Activated CD8-positive, alpha-beta memory T cell treated with anti-CD3 and anti-CD28 coated beads, Interleukin-2, amount 50 U/mL, for 4 hours (primary cell): ENCODE data around the gene FSD1.
A peak's percentile ranks its signal among the peaks of the same experiment; 100 is the strongest.
"Not testable (repeated sequence)": the region's sequence is repeated elsewhere in the genome, so short reads cannot be mapped to it uniquely, and the experiment has no call there.

ENCODE experiments used
- DNase-seq: peaks from one replicate; pipeline ENCODE4 v3.0.0-alpha.2; 2020

FSD1 gene

GRCh38 chr19:4304538-4305256 is at the start of gene FSD1:
Gene FSD1 (plus strand): TSS chr19:4304598. CDS start chr19:4304747, 149 bp downstream.
- peak; percentile 65 for DNase-seq

GRCh38 chr19:4256563-4256962 is 47.8 kb upstream of the FSD1 start:
- no peak for DNase-seq

- no peak for DNase-seq
These were observed 47.4 kb upstream of the FSD1 start for GRCh38 chr19:4257025-4257424.

- DNase-seq, result no peak
These were observed 46.2 kb upstream of the FSD1 start for GRCh38 chr19:4258181-4258580.

GRCh38 chr19:4260613-4261191 is 43.7 kb upstream of the FSD1 start:
- no peak for DNase-seq

- DNase-seq, result no peak
These were observed 39.6 kb upstream of the FSD1 start for GRCh38 chr19:4264812-4265211.

- no peak for DNase-seq
These were observed 38.0 kb upstream of the FSD1 start for GRCh38 chr19:4266253-4267000.

- peak; percentile 63 for DNase-seq
These were observed 37.1 kb upstream of the FSD1 start for GRCh38 chr19:4267101-4267900.

- DNase-seq, result no peak
These were observed 36.2 kb upstream of the FSD1 start for GRCh38 chr19:4267901-4268815.

- no peak for DNase-seq
These were observed 35.5 kb upstream of the FSD1 start for GRCh38 chr19:4268816-4269430.

- no peak for DNase-seq
These were observed 31.5 kb upstream of the FSD1 start for GRCh38 chr19:4272894-4273293.

GRCh38 chr19:4274321-4274686 is 30.1 kb upstream of the FSD1 start:
- not testable (repeated sequence) for DNase-seq

GRCh38 chr19:4277191-4277696 is 27.2 kb upstream of the FSD1 start:
- no peak for DNase-seq

GRCh38 chr19:4278010-4278409 is 26.4 kb upstream of the FSD1 start:
- DNase-seq, result no peak

GRCh38 chr19:4278419-4279266 is 25.8 kb upstream of the FSD1 start, which contains the start of gene SHD:
Gene SHD (plus strand): TSS chr19:4279266. CDS start chr19:4280064, 798 bp downstream.
- DNase-seq, result no peak

- no peak for DNase-seq
These were observed 25.2 kb upstream of the FSD1 start for GRCh38 chr19:4279267-4279529.

- DNase-seq, result no peak
These were observed 24.6 kb upstream of the FSD1 start for GRCh38 chr19:4279530-4280422.

GRCh38 chr19:4284176-4284958 is 20.0 kb upstream of the FSD1 start:
- no peak for DNase-seq

- DNase-seq, result no peak
These were observed 19.4 kb upstream of the FSD1 start for GRCh38 chr19:4284974-4285373.
